Suprapubic skin (tissue), 4 donors: Measurements from ENCODE around the gene MTMR4. TPM values are rescaled to one million over a fixed set of nuclear protein-coding genes. Genes with fewer than 3 reads are reported as not detected.

Experiments
- DNase-seq, 2 donors: peaks; one replicate each; pipeline ENCODE4 v3.0.0-alpha.2; 2019; ENCODE audit warnings: low spot score in 2 of 2
- H3K27ac ChIP-seq: fragments of 200-600 bp; sonication (generic); one replicate; pipeline ENCODE4 v1.5.1; 2019
- H3K27me3 ChIP-seq: fragments of 200-600 bp; sonication (generic); one replicate; pipeline ENCODE4 v1.5.1; 2019
- H3K36me3 ChIP-seq: fragments of 200-600 bp; sonication (generic); one replicate; pipeline ENCODE4 v1.5.1; 2019
- H3K4me1 ChIP-seq: fragments of 200-600 bp; sonication (generic); one replicate; pipeline ENCODE4 v1.5.1; 2019
- H3K4me3 ChIP-seq: fragments of 200-600 bp; sonication (generic); one replicate; pipeline ENCODE4 v1.5.1; 2019; ENCODE audit warnings: mild to moderate bottlenecking
- H3K9me3 ChIP-seq: fragments of 200-600 bp; sonication (generic); one replicate; pipeline ENCODE4 v1.5.1; 2019
- EP300 ChIP-seq: sonication (generic); formaldehyde crosslinking; IDR thresholded peaks from one replicate; pipeline ENCODE4 v1.6.1; 2017; ENCODE audit warnings: antibody characterized with exemption
- POLR2A ChIP-seq, 2 donors: fragments of 450-650 bp; IDR thresholded peaks; one replicate each; pipeline ENCODE4 v1.6.1; 2017; ENCODE audit warnings: antibody characterized with exemption in 2 of 2, mild to moderate bottlenecking in 2 of 2, moderate library complexity in 2 of 2
- POLR2AphosphoS5 ChIP-seq, 3 donors: sonication (generic); formaldehyde crosslinking; IDR thresholded peaks; one replicate each; pipeline ENCODE4 v1.6.1; 2017; ENCODE audit warnings: antibody characterized with exemption in 3 of 3
- WGBS: methylation state at CpG from one replicate; pipeline ENCODE4 v1.1.5; 2018; 5-methylcytosine and 5-hydroxymethylcytosine counted together
- total RNA-seq, 4 donors: library from RNA; depleted of rRNA; stranded (reverse); fragments of >200 nt; gene quantifications; one replicate each; pipeline ENCODE4 v1.1.0, GENCODE V29; 2016
- TF ChIP-seq, protein P1 (sequence below), 2 donors: fragments of 200-600 bp in 1 of 2; fragments of 450-650 bp in 1 of 2; sonication (generic) in 1 of 2; IDR thresholded peaks; one replicate each; pipeline ENCODE4 v1.5.1; 2016 to 2019; ENCODE audit warnings: antibody characterized with exemption in 2 of 2, mild to moderate bottlenecking in 1 of 2, moderate library complexity in 1 of 2

Gene MTMR4
- total RNA-seq, 4 donors from 2014 or later: 31.7 to 66.0 (median 53.4) TPM

DNA sequence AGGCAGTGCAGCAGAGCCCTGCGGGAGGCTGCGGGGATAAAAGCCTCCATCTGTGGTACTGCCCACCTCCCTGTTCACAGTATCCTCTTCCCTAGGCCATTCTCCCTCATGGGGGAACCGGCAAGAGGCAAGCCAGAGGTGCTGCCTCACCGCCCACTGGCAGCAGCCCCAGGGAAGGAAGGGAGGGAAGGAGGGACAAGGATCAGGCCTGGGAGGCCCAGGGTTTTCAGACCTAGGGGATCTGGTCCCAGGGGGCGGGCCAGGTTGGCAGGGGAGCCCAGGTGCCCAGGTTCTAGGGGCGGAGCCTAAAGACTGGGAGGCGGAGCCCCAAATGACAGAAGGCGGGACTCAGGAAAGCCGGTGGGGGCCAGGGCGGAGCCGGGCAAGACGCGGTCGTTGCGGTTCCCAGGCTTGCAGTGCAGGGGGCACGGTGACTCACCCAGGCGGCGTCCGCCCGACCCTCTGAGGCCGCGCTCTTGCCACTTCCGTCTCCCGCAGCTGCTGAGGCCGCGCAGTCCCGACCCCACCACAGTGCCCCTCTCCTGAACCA, 3.0 kb upstream of the MTMR4 start:
- WGBS: under 1% methylated on average over 18 of the region's 27 CpGs
- peaks cover 10% of the 10 kb centered on the region for H3K36me3 ChIP-seq
- DNase-seq: no peak
- peaks cover 55% of the 10 kb centered on the region for H3K4me1 ChIP-seq
- H3K27ac ChIP-seq: peak overlapping the region; percentile 93
- H3K9me3 ChIP-seq: no peaks in the 10 kb centered on the region
- H3K27me3 ChIP-seq: no peaks in the 10 kb centered on the region
- no peak for TF ChIP-seq EP300
- no peak for TF ChIP-seq POLR2AphosphoS5 (IDR thresholded peaks at IDR 0.05)
- peak in 1 of 2 donors; percentile 42 for TF ChIP-seq POLR2A (IDR thresholded peaks at IDR 0.05)
- H3K4me3 ChIP-seq: peak overlapping the region; percentile 65

DNA sequence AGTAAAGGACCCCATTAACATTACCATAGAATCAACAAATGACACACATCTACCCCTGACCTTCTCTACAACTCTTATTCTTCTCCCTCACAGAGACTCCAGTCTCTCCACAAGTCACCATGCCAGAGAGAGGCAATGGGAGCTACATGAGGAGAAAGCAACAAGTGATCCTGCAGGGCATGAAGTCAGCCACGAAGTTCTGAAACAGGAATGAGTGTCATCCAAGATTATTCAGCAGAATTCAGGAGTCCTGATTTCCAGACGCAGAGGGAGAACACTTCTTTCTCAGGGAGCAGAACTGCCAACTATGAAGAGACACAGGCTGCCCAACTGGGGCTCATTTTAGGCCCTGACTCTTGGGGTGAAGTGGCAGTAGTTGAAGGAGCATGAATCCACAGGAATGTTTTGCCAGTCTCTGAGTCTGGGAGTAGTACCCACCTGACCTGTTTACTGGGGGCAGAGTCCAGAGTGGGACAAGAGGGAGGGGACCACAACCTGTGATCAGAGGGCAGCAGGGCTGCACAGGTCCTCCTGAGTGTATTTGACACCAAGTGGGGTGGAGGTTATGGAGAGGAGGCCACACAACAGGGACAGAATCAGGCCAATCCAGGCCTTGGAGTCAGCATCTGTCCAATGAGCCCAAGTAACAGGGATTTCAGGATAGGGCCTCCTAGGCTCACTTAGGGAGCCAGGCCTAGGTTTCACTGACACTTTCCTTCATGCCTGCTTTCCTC, 2.4 kb upstream of the MTMR4 start:
- no peak for DNase-seq
- H3K36me3 ChIP-seq: peaks cover 15% of the 10 kb centered on the region
- peak overlapping the region; percentile 65 for H3K4me3 ChIP-seq
- WGBS: 27% methylated on average over 2 of the region's 2 CpGs
- H3K27ac ChIP-seq: peak overlapping the region; percentile 93
- no peaks in the 10 kb centered on the region for H3K9me3 ChIP-seq
- peaks cover 55% of the 10 kb centered on the region for H3K4me1 ChIP-seq
- no peaks in the 10 kb centered on the region for H3K27me3 ChIP-seq
- no peak for TF ChIP-seq POLR2A (IDR thresholded peaks at IDR 0.05)
- TF ChIP-seq EP300: no peak
- no peak for TF ChIP-seq POLR2AphosphoS5 (IDR thresholded peaks at IDR 0.05)
- TF ChIP-seq, protein P1, sequence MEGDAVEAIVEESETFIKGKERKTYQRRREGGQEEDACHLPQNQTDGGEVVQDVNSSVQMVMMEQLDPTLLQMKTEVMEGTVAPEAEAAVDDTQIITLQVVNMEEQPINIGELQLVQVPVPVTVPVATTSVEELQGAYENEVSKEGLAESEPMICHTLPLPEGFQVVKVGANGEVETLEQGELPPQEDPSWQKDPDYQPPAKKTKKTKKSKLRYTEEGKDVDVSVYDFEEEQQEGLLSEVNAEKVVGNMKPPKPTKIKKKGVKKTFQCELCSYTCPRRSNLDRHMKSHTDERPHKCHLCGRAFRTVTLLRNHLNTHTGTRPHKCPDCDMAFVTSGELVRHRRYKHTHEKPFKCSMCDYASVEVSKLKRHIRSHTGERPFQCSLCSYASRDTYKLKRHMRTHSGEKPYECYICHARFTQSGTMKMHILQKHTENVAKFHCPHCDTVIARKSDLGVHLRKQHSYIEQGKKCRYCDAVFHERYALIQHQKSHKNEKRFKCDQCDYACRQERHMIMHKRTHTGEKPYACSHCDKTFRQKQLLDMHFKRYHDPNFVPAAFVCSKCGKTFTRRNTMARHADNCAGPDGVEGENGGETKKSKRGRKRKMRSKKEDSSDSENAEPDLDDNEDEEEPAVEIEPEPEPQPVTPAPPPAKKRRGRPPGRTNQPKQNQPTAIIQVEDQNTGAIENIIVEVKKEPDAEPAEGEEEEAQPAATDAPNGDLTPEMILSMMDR (IDR thresholded peaks at IDR 0.05): no peak

DNA sequence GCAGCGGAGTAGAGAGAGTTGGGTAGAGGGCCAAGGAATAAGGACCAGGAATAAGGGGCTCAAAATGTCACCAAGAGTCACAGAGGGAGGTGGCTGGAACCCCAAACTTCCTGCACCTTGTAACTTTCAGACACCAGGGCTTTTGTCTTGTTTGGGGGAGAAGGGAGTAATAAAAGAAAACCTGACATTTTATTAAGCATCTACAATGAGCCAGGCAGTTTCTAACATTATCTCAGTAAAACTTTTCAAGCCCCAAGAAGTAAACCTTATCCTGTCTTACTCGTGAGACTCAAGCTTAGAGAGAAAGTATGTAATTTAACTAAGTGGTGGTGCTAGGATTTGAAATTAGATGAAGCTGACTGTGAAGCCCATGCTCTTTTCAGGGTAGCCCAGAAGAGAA, 848 bp upstream of the MTMR4 start:
- H3K27ac ChIP-seq: peak overlapping the region; percentile 76
- no peak for DNase-seq
- H3K4me1 ChIP-seq: peaks cover 55% of the 10 kb centered on the region
- TF ChIP-seq POLR2A (IDR thresholded peaks at IDR 0.05) (no peak), EP300 (no peak), POLR2AphosphoS5 (IDR thresholded peaks at IDR 0.05) (no peak)
- TF ChIP-seq, protein P1 (IDR thresholded peaks at IDR 0.05): no peak
- 63% methylated on average over 2 of the region's 2 CpGs for WGBS
- H3K36me3 ChIP-seq: peaks cover 30% of the 10 kb centered on the region
- no peaks in the 10 kb centered on the region for H3K9me3 ChIP-seq
- peak overlapping the region; percentile 85 for H3K4me3 ChIP-seq
- no peaks in the 10 kb centered on the region for H3K27me3 ChIP-seq

DNA sequence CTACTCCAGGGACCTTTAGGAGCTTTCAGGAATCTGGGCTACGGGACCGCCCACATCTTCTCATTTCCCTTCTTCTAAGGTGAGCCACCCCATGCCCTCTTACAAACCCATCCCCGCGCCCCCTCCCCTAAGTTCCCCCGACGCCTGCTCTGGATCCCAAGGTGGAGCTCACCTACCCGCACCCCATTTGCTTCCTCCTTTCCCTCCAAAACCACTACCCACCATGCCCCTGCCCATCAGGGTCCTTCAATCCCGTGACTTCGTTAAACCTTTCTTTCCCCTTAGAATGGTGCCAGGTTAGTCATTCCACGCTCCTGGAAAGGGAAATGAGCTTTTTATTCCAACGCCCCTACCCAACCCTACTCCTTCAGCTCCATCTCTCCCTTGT, 326 bp upstream of the MTMR4 start:
- Histone ChIP-seq H3K9me3 (no peaks in the 10 kb centered on the region), H3K4me3 (peak overlapping the region; percentile 85), H3K27ac (peak overlapping the region; percentile 76), H3K36me3 (peaks cover 35% of the 10 kb centered on the region), H3K27me3 (no peaks in the 10 kb centered on the region), H3K4me1 (peaks cover 51% of the 10 kb centered on the region)
- WGBS: 14% methylated on average over 11 of the region's 11 CpGs
- TF ChIP-seq EP300 (no peak), POLR2AphosphoS5 (IDR thresholded peaks at IDR 0.05) (no peak), POLR2A (IDR thresholded peaks at IDR 0.05) (no peak)
- TF ChIP-seq, protein P1 (IDR thresholded peaks at IDR 0.05): no peak
- DNase-seq: no peak

DNA sequence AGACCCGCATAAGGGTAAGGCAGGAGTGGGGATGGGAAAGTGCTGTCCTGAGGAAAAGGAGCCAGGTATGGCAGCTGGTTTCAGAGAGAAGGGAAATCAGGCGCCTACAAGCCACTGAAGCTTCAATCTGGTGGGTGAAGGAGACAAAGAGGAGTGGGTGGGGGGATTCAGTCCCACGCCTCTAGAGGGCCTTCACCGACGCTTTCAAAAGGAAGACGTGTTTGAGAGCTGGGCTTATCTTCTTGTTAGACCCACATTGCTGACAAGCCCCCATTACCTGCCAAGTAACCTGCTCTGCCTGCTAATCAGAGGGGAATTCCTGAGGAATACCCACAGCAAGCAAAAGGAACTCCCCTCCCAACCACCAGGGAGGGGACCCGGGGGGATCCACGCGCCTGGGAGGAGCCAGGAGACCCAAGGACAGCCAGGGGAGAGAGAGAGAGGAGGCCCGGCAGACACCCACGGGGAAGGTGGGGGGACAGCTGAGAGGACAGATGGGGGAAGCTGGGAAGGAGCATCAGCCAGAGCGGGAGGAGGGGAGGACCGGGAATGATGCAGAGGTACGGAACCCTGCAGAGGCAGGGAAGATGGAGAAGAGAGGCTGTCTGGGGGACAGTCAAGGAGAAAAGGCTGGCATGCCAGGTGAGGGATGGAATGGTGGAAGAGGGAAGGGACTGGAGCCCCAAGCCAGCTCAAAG, 1.0 kb downstream of the MTMR4 start:
- H3K36me3 ChIP-seq: peaks cover 49% of the 10 kb centered on the region
- no peak for TF ChIP-seq EP300
- TF ChIP-seq POLR2A (IDR thresholded peaks at IDR 0.05): no peak
- TF ChIP-seq, protein P1 (IDR thresholded peaks at IDR 0.05): no peak
- TF ChIP-seq POLR2AphosphoS5 (IDR thresholded peaks at IDR 0.05): no peak
- peak overlapping the region; percentile 85 for H3K4me3 ChIP-seq
- 35% methylated on average over 14 of the region's 14 CpGs for WGBS
- no peak for DNase-seq
- no peaks in the 10 kb centered on the region for H3K27me3 ChIP-seq
- H3K27ac ChIP-seq: no peak overlapping the region
- H3K4me1 ChIP-seq: peaks cover 44% of the 10 kb centered on the region
- H3K9me3 ChIP-seq: no peaks in the 10 kb centered on the region
